OCI-LY7 (cell line): ENCODE data around the gene HLA-DRB5. TPM values are rescaled to one million over a fixed set of nuclear protein-coding genes. Genes with fewer than 3 reads are reported as not detected.

Source experiments
- BruUV-seq: library from RNA; stranded (reverse); fragments of 400-500 nt; replicated peaks from 2 replicates; lab custom pipeline; 2021; lab: Mats Ljungman, UMichigan
- CTCF ChIA-PET: fragments of 300-600 bp; sonication (Branson Sonifier 250); formaldehyde crosslinking; loops from one replicate; lab custom pipeline; 2022; ENCODE audit warnings: antibody characterized with exemption; ENCODE audit not compliant: unreplicated experiment; lab: Charles Lee
- POLR2A ChIA-PET: fragments of 300-600 bp; sonication (Branson Sonifier 250); formaldehyde crosslinking; loops from one replicate; lab custom pipeline; 2022; ENCODE audit warnings: antibody characterized with exemption; lab: Charles Lee
- DNase-seq: peaks from one replicate; pipeline ENCODE4 v3.0.0-alpha.2; 2015; ENCODE audit warnings: low spot score
- H2AFZ ChIP-seq: fragments of 200-600 bp; sonication (generic), shearing (Covaris generic); 2 replicates; pipeline ENCODE4 v1.6.1; 2014; ENCODE audit warnings: mild to moderate bottlenecking, antibody characterized with exemption, low read length, moderate library complexity
- H3K27ac ChIP-seq: fragments of 200-600 bp; sonication (generic); 2 replicates; pipeline ENCODE4 v1.5.1; 2014; ENCODE audit warnings: mixed run types, low read depth, mild to moderate bottlenecking, moderate library complexity, low read length, inconsistent platforms; ENCODE audit not compliant: poor library complexity, severe bottlenecking
- H3K36me3 ChIP-seq: fragments of 200-600 bp; sonication (generic); 2 replicates; pipeline ENCODE4 v1.6.1; 2014; ENCODE audit warnings: mild to moderate bottlenecking, antibody characterized with exemption, low read length, moderate library complexity, mixed read lengths; ENCODE audit not compliant: insufficient read depth
- H3K4me1 ChIP-seq: fragments of 200-600 bp; sonication (generic); 2 replicates; pipeline ENCODE4 v1.5.1; 2014; ENCODE audit warnings: mild to moderate bottlenecking, low read length; ENCODE audit not compliant: insufficient read depth, poor library complexity, severe bottlenecking
- H3K4me2 ChIP-seq: fragments of 200-600 bp; sonication (generic); 2 replicates; pipeline ENCODE4 v1.6.1; 2014; ENCODE audit warnings: mild to moderate bottlenecking, low read length
- H3K4me3 ChIP-seq: fragments of 200-600 bp; sonication (generic); 2 replicates; pipeline ENCODE4 v1.5.1; 2014; ENCODE audit warnings: mild to moderate bottlenecking, low read depth, low read length; ENCODE audit not compliant: poor library complexity, severe bottlenecking
- H3K79me2 ChIP-seq: fragments of 200-600 bp; sonication (generic); 2 replicates; pipeline ENCODE4 v1.6.1; 2016; ENCODE audit warnings: low read depth, mild to moderate bottlenecking, low read length, moderate library complexity, mixed read lengths; ENCODE audit not compliant: insufficient read depth
- H3K9me2 ChIP-seq: fragments of 200-600 bp; sonication (generic); 2 replicates; pipeline ENCODE4 v1.6.1; 2016; ENCODE audit warnings: mild to moderate bottlenecking, low read length, mixed read lengths; ENCODE audit not compliant: insufficient read depth
- H3K9me3 ChIP-seq: fragments of 200-600 bp; sonication (generic); 2 replicates; pipeline ENCODE4 v1.6.1; 2014; ENCODE audit warnings: mild to moderate bottlenecking, mixed run types, low read length, mixed read lengths
- H4K20me1 ChIP-seq: fragments of 200-600 bp; sonication (generic); 2 replicates; pipeline ENCODE4 v1.6.1; 2014; ENCODE audit warnings: mild to moderate bottlenecking, antibody characterized with exemption, low read length, moderate library complexity, mixed read lengths; ENCODE audit not compliant: insufficient read depth
- EZH2phosphoT487 ChIP-seq: fragments of 200-600 bp; sonication (generic); IDR thresholded peaks from 2 replicates; pipeline ENCODE4 v1.6.1; 2018; ENCODE audit warnings: low read depth, borderline replicate concordance, mild to moderate bottlenecking, mixed run types, antibody characterized with exemption, low read length, moderate library complexity, mixed read lengths
- intact Hi-C: fragments of 100-400 bp; cut with micrococcal nuclease; formaldehyde crosslinking; loops from one replicate; pipeline ENCODE4 v1.10.0; 2022; ENCODE audit not compliant: unreplicated experiment
- total RNA-seq, 2 experiments: library from RNA; depleted of rRNA in 1 of 2; stranded (reverse); fragments of >200 nt in 1 of 2; shearing (Covaris generic) in 1 of 2; gene quantifications; 2 replicates each; pipeline ENCODE4 v1.2.3, GENCODE V29; 2014 to 2022
- TF ChIP-seq, protein P1 (sequence below): fragments of 200-600 bp; sonication (generic); conservative IDR thresholded peaks from 2 replicates; pipeline ENCODE4 v1.5.1; 2014; ENCODE audit warnings: mild to moderate bottlenecking, antibody characterized with exemption, low read length, moderate library complexity, mixed read lengths

Gene HLA-DRB5
- total RNA-seq, 2 experiments from 2014 or later, result 1.9 to 6.1 TPM

DNA sequence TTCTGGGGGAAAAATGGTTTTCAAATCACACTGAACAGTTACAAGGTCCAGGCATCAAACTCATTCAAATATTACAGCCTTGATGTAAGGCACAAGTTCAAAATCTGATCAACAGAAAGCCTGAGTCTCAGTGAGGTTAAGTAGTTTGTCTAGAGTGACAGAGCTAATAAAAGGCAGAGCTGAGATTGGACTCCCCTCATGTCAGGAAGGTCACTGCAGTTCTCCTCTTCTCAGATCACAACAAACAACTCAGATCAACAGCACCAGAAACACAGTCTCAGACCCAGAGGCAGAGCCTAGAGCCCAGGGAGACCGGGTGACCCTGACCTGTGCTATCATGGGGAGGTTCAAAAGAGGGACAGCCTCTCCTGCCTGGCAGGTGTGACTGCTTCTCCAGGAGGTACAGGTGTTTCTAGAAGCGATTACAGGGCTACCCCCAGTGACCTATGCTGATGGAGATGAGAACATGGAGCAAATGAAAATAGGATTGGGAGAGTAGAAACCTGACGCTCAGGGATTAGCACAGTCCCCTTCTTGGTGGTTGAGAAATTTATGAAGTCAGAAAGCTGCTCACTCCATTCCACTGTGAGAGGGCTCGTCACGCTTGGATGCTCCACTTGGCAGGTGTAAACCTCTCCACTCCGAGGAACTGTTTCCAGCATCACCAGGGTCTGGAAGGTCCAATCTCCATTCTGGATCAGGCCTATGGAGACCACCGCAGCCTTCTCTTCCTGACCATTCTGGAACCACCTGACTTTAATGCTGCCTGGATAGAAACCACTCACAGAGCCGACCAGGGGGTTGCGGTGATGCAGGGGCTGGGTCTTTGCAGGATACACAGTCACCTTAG is 24.3 kb upstream of the HLA-DRB5 start:
- intact Hi-C loops, result loop anchor here (1.0 kb wide), 1 partner anchor 26 kb away; no protein-coding TSS in a partner anchor
- Histone ChIP-seq H3K9me2 (no peaks in the 10 kb centered on the region), H3K4me3 (no peak overlapping the region), H3K4me2 (no peak overlapping the region), H3K27ac (no peak overlapping the region), H2AFZ (no peak overlapping the region), H3K36me3 (peaks cover 8% of the 10 kb centered on the region), H4K20me1 (no peaks in the 10 kb centered on the region), H3K9me3 (no peaks in the 10 kb centered on the region), H3K79me2 (no peaks in the 10 kb centered on the region), H3K4me1 (no peaks in the 10 kb centered on the region)
- ChIA-PET POLR2A (interaction anchor here (0.6 kb wide), 1 partner anchor 328 kb away, joined by 3 read pairs; no protein-coding TSS in a partner anchor), CTCF (no interaction called here)
- TF ChIP-seq, protein P1, sequence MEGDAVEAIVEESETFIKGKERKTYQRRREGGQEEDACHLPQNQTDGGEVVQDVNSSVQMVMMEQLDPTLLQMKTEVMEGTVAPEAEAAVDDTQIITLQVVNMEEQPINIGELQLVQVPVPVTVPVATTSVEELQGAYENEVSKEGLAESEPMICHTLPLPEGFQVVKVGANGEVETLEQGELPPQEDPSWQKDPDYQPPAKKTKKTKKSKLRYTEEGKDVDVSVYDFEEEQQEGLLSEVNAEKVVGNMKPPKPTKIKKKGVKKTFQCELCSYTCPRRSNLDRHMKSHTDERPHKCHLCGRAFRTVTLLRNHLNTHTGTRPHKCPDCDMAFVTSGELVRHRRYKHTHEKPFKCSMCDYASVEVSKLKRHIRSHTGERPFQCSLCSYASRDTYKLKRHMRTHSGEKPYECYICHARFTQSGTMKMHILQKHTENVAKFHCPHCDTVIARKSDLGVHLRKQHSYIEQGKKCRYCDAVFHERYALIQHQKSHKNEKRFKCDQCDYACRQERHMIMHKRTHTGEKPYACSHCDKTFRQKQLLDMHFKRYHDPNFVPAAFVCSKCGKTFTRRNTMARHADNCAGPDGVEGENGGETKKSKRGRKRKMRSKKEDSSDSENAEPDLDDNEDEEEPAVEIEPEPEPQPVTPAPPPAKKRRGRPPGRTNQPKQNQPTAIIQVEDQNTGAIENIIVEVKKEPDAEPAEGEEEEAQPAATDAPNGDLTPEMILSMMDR, result no peak
- no peak for TF ChIP-seq EZH2phosphoT487
- BruUV-seq, result no TSS peak
- DNase-seq, result no peak

DNA sequence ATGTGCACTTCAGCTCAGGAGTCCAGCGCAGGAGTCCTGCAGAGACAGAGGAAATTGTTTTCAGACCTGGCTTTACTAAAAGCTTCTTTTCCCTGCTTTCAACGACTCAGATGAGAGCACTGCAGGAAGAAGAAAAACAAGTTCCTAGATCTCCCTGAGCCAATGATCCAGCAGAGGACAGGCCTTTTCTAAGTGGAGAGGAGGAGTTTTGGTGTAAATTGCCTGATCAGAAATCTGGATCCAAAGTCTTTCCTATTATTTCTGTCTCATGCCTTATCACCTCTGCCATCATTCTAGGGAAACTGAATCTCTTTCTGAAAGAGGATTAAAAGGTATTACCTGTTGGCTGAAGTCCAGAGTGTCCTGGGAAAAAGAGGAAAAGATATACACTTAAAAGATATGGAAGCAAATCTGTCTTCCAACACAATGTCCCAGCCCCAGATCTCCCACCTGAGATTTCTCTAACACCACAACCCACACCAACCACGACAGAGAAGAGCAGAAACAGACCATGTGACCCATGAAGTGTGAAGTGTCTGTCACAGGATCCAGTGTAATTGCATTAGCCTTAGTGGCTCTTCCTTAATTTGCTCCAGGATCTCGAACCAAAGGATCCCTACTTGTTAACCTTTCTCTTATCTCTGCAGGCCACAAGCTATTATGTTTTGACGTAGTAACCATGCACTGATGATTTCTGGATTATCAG is 23.1 kb upstream of the HLA-DRB5 start:
- intact Hi-C loops, result no loop called here
- Histone ChIP-seq H4K20me1 (no peaks in the 10 kb centered on the region), H3K79me2 (no peaks in the 10 kb centered on the region), H3K36me3 (peaks cover 8% of the 10 kb centered on the region), H3K4me2 (no peak overlapping the region), H3K9me2 (no peaks in the 10 kb centered on the region), H3K27ac (no peak overlapping the region), H3K4me3 (no peak overlapping the region), H2AFZ (no peak overlapping the region), H3K9me3 (no peaks in the 10 kb centered on the region), H3K4me1 (no peaks in the 10 kb centered on the region)
- CTCF ChIA-PET, result no interaction called here
- no TSS peak for BruUV-seq
- TF ChIP-seq EZH2phosphoT487, result no peak
- TF ChIP-seq, protein P1, result no peak
- no peak for DNase-seq
- POLR2A ChIA-PET, result no interaction called here
